Endothelial cell of umbilical vein (primary cell): Measurements from ENCODE around the gene ZNF37A. TPM values are rescaled to one million over a fixed set of nuclear protein-coding genes. Genes with fewer than 3 reads are reported as not detected.

Experiments
- BruUV-seq: library from RNA; stranded (reverse); fragments of 400-500 nt; replicated peaks from 2 replicates; lab custom pipeline; 2021; lab: Mats Ljungman, UMichigan
- CTCF ChIA-PET: fragments of 300-600, 350-600 bp; sonication (Branson Sonifier 250); formaldehyde crosslinking; loops from one replicate; lab custom pipeline; 2021; ENCODE audit warnings: antibody characterized with exemption, inconsistent platforms; lab: Charles Lee
- POLR2A ChIA-PET: fragments of 300-600, 350-600 bp; sonication (Branson Sonifier 250); formaldehyde crosslinking; loops from one replicate; lab custom pipeline; 2021; ENCODE audit warnings: antibody characterized with exemption, inconsistent platforms; lab: Charles Lee
- DNase-seq: peaks from one replicate; pipeline ENCODE4 v3.0.0-alpha.2; 2011; ENCODE audit warnings: low read depth, low spot score
- FAIRE-seq: peaks from 2 replicates; lab custom pipeline; 2011; peaks lifted over from hg19 to GRCh38; lab: Jason Lieb, UNC
- H2AFZ ChIP-seq: 2 replicates; pipeline ENCODE4 v1.6.0; 2012; ENCODE audit warnings: low read depth, low read length, control low read depth, inconsistent platforms
- H3K27ac ChIP-seq: 2 replicates; pipeline ENCODE4 v1.5.1; 2011; ENCODE audit warnings: low read depth, mild to moderate bottlenecking, control low read depth, low read length, moderate library complexity; ENCODE audit not compliant: insufficient read depth
- H3K27me3 ChIP-seq, 2 experiments: 2 replicates each; pipeline versions ENCODE4 v1.6.0 to v1.6.1; 2011; ENCODE audit warnings: low read length in 2 of 2, mixed read lengths in 1 of 2; ENCODE audit not compliant: control insufficient read depth in 2 of 2, insufficient read depth in 2 of 2
- H3K36me3 ChIP-seq, 2 experiments: 2 replicates in 1 of 2; 3 replicates in 1 of 2; pipeline ENCODE4 v1.5.1; 2011; ENCODE audit warnings: low read length in 2 of 2, mild to moderate bottlenecking in 1 of 2, moderate library complexity in 1 of 2; ENCODE audit not compliant: control insufficient read depth in 2 of 2, insufficient read depth in 2 of 2; ENCODE audit errors: extremely low read depth in 1 of 2
- H3K4me1 ChIP-seq: 3 replicates; pipeline ENCODE4 v1.5.1; 2011; ENCODE audit warnings: mild to moderate bottlenecking, low read length; ENCODE audit not compliant: control insufficient read depth, insufficient read depth; ENCODE audit errors: extremely low read depth
- H3K4me2 ChIP-seq: 2 replicates; pipeline ENCODE4 v1.6.1; 2011; ENCODE audit warnings: low read length, control low read depth, mixed read lengths; ENCODE audit not compliant: insufficient read depth
- H3K4me3 ChIP-seq, 3 experiments: fragments of 200-600 bp in 1 of 3; sonication (generic), shearing (Covaris generic) in 1 of 3; replicated peaks in 1 of 3; 2 replicates each; pipeline ENCODE4 v1.5.1; 2011 to 2016; ENCODE audit warnings: control low read depth in 3 of 3, low read length in 3 of 3, mild to moderate bottlenecking in 2 of 3, inconsistent platforms in 1 of 3, low read depth in 1 of 3, moderate library complexity in 1 of 3; ENCODE audit not compliant: insufficient read depth in 1 of 3
- H3K79me2 ChIP-seq: 2 replicates; pipeline ENCODE4 v1.6.0; 2012; ENCODE audit warnings: low read length, inconsistent platforms; ENCODE audit not compliant: control insufficient read depth, insufficient read depth
- H3K9ac ChIP-seq: replicated peaks from 2 replicates; pipeline ENCODE3; 2011; ENCODE audit warnings: low read length, control low read depth; ENCODE audit not compliant: insufficient read depth; ENCODE audit errors: extremely low read depth
- H3K9me1 ChIP-seq: replicated peaks from 3 replicates; pipeline ENCODE4 v1.6.0; 2011; ENCODE audit warnings: mild to moderate bottlenecking, low read length; ENCODE audit not compliant: control insufficient read depth, insufficient read depth; ENCODE audit errors: extremely low read depth
- H3K9me3 ChIP-seq: replicated peaks from 2 replicates; pipeline ENCODE4 v1.5.1; 2012; ENCODE audit warnings: low read length, inconsistent platforms; ENCODE audit not compliant: control insufficient read depth, insufficient read depth
- H4K20me1 ChIP-seq: replicated peaks from 2 replicates; pipeline ENCODE3; 2011; ENCODE audit warnings: mild to moderate bottlenecking, low read length; ENCODE audit not compliant: control insufficient read depth, insufficient read depth; ENCODE audit errors: extremely low read depth
- CTCF ChIP-seq, 2 donors: IDR thresholded peaks; 1 replicate in 1 of 2; 2 replicates in 1 of 2; pipeline ENCODE4 v1.5.1; 2011; ENCODE audit warnings: low read length in 2 of 2, mild to moderate bottlenecking in 2 of 2, moderate library complexity in 2 of 2, control low read depth in 1 of 2, inconsistent platforms in 1 of 2, low read depth in 1 of 2; ENCODE audit not compliant: insufficient read depth in 1 of 2; ENCODE audit errors: extremely low read depth in 1 of 2
- EZH2 ChIP-seq: IDR thresholded peaks from 2 replicates; pipeline ENCODE4 v1.6.1; 2012; ENCODE audit warnings: borderline replicate concordance, low read depth, mild to moderate bottlenecking, moderate library complexity, low read length, inconsistent platforms; ENCODE audit not compliant: severe bottlenecking
- FOS ChIP-seq: IDR thresholded peaks from 2 replicates; pipeline ENCODE4 v1.6.1; 2011; ENCODE audit warnings: mild to moderate bottlenecking, low read length, moderate library complexity, borderline replicate concordance; ENCODE audit not compliant: insufficient read depth
- GATA2 ChIP-seq: IDR thresholded peaks from 2 replicates; pipeline ENCODE4 v1.7.0; 2011; ENCODE audit warnings: low read depth, mild to moderate bottlenecking, moderate library complexity, mixed read lengths, low read length; ENCODE audit not compliant: insufficient read length, insufficient read depth
- JUN ChIP-seq: IDR thresholded peaks from 2 replicates; pipeline ENCODE4 v1.6.1; 2011; ENCODE audit warnings: borderline replicate concordance, low read depth; ENCODE audit not compliant: insufficient read length, insufficient read depth
- MAX ChIP-seq: IDR thresholded peaks from 2 replicates; pipeline ENCODE4 v1.6.1; 2011; ENCODE audit not compliant: insufficient read depth, insufficient read length
- MYC ChIP-seq: IDR thresholded peaks from one replicate; pipeline ENCODE4 v1.6.1; 2011; ENCODE audit warnings: mild to moderate bottlenecking, low read depth, low read length
- POLR2A ChIP-seq: IDR thresholded peaks from 2 replicates; pipeline ENCODE4 v1.6.1; 2012; ENCODE audit warnings: low read depth, mild to moderate bottlenecking, control low read depth, low read length
- POLR2AphosphoS5 ChIP-seq: IDR thresholded peaks from 2 replicates; pipeline ENCODE4 v1.6.1; 2012; ENCODE audit warnings: low read depth, mild to moderate bottlenecking, control low read depth, low read length, moderate library complexity; ENCODE audit not compliant: insufficient read depth
- dilution Hi-C: fragments of 300-500 bp; cut with MboI; formaldehyde crosslinking; loops from one replicate; pipeline ENCODE4 v1.15.0; 2019; ENCODE audit warnings: low sequenced_read_pairs; ENCODE audit not compliant: extremely low pct_ligation_motif_present
- intact Hi-C: fragments of 100-400 bp; cut with micrococcal nuclease; formaldehyde crosslinking; loops from one replicate; pipeline ENCODE4 v1.10.0; 2022
- polyA plus RNA-seq, 4 experiments: library from polyadenylated mRNA; depleted of rRNA in 3 of 4; stranded (reverse) in 3 of 4; unstranded in 1 of 4; fragments of >200 nt; gene quantifications; 2 replicates each; pipeline versions ENCODE4 v1.2.1 to v1.2.3, GENCODE V29; 2011 to 2012; ENCODE audit warnings: missing spikeins in 1 of 4
- total RNA-seq: library from RNA; stranded (reverse); gene quantifications from 2 replicates; pipeline ENCODE4 v1.2.3, GENCODE V29; 2021

ZNF37A gene
- total and polyA plus RNA-seq, 2 donors (not counting 3 experiments of a cell fraction or from before 2014, with no cell fraction given): 3.4 to 14.5 TPM

GRCh38 chr10:38103756-38104155 lies 9.6 kb downstream of the ZNF37A start:
- intact Hi-C loops (no loop called here), dilution Hi-C loops (no loop called here)
- H3K27me3 ChIP-seq: no peaks in the 10 kb centered on the region
- H3K9me3 ChIP-seq: no peaks in the 10 kb centered on the region
- FAIRE-seq: no peak
- ChIA-PET POLR2A (no interaction called here), CTCF (no interaction called here)
- no peaks in the 10 kb centered on the region for H4K20me1 ChIP-seq
- H3K9ac ChIP-seq: no peak overlapping the region
- H3K79me2 ChIP-seq: no peaks in the 10 kb centered on the region
- BruUV-seq: no TSS peak
- H3K9me1 ChIP-seq: no peaks in the 10 kb centered on the region
- H2AFZ ChIP-seq: no peak overlapping the region
- no peak overlapping the region for H3K4me3 ChIP-seq
- H3K4me1 ChIP-seq: no peaks in the 10 kb centered on the region
- no peak overlapping the region for H3K27ac ChIP-seq
- peaks cover 0 to 2% of the 10 kb centered on the region in 2 experiments for H3K36me3 ChIP-seq
- no peak for TF ChIP-seq EZH2
- no peak for TF ChIP-seq FOS
- TF ChIP-seq MYC: no peak
- TF ChIP-seq POLR2AphosphoS5: no peak
- no peak for TF ChIP-seq GATA2
- no peak for TF ChIP-seq MAX
- no peak for TF ChIP-seq POLR2A
- no peak for TF ChIP-seq CTCF (IDR thresholded peaks at IDR 0.05; ENCODE audit: extremely low read depth in 1 of 2, insufficient read depth in 1 of 2, low read depth in 1 of 2, low read length in 2 of 2)
- TF ChIP-seq JUN: no peak
- DNase-seq: no peak
- no peak overlapping the region for H3K4me2 ChIP-seq
